Activated T-cell treated with anti-CD3 and anti-CD28 coated beads for 1 hour (primary cell): ENCODE results near the gene HEMGN.

Experiments used
- DNase-seq: peaks from one replicate; pipeline ENCODE4 v3.0.0-alpha.2; 2020; ENCODE audit warnings: low read depth

HEMGN gene

DNA sequence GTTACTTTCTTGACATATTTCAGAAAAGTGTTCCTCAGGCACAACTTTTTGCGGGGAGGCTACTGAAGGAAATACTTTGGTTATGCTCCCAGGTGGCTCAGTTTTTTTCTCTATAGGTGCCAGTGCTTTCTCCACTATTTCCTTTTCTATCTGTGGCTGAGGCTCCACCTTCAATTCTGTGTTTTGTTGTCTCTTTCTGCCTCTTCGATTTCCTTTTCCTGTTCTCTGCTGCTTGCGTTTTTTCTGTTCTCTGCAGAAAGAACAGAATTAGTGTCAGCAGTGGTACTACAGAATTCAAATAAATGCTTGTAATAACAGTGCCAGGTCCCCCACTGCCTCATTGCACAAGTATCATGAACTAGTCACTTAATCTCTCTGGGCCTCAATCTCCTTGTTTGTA, 7.0 kb downstream of the HEMGN start:
- DNase-seq = no peak

DNA sequence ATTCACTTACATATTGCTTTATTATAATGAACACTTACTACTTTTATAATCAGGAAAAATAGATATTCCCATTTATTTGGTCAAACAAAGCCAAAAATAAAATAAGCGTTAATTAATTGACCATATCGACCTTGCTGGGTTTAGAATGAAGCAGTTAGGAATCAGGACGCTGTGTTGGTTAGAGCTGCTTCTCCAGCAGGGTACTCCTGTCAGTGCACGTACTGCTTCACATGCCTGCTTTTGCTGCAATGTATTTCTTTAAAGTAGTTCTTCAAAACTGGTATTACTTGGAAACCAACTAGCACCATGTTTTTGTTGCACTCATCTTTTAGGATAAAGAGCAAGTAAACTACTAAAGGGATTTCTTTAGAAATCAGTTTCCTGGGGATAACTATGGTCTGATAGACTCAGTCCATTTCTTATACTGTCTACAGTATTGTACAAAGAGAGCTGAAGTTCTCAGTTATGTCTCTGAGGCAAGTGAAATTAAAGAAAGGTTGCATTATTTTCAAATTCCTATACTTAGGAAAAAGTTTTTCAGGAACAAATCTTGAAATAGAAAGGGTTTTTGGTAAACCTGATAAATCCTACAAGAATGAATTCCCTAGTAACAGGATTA, 8.9 kb downstream of the HEMGN start:
- no peak for DNase-seq

DNA sequence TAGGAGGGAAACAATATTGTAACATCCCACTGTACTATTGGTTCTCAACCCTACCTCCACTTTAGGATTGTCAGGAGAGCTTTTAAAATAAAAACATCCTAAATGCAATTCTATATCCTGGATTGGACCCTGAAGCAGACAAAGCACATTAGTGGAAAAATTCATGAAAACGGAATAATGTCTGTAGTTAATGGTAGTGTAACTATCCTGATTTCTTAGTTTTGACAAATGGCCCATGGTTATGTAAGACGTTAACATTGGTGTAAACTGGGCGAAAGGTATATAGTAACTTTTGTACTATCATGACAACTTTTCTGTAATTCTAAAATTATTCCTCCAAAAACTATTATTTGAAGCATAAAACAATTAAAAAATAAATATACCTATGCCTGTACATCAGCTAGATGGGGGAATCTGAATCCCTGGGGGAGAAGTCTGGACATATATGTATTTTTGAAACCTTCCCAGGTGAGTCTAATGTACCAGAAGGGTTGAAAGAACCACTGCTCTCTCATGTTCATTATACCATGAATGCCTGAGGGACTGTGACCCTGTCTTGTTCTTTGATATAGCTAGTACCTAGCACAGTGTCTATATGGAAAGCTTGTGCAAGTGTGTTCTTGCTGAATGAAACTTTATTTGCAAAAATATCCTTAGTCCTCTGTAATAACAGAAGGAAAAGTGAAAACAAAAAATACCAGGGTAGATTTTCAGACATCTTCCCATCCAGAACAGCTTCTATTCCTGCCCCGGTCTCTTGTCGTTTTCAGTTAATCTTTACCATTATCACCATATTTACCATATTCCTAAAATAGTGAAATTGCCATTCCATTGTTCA, 12.3 kb downstream of the HEMGN start:
- no peak for DNase-seq

DNA sequence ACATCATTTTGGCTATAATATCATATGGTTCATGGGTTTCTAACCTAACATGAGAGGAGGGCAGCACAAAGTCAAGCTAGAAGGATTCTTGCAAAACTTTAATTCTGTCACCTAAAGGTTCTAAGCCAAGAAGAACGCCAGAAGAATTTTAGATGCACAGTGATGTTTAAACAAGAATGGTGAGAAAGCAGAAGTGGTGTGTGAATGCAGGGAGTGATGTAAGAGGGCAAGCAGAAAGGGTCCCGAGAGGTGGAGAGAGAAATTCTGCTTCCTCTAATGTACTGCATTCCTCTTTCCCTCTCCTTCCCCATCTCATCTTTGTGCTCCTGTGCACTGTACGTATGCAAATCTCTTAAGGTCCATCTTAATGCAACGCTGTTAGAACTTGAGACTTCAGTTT, 13.6 kb downstream of the HEMGN start:
- no peak for DNase-seq

DNA sequence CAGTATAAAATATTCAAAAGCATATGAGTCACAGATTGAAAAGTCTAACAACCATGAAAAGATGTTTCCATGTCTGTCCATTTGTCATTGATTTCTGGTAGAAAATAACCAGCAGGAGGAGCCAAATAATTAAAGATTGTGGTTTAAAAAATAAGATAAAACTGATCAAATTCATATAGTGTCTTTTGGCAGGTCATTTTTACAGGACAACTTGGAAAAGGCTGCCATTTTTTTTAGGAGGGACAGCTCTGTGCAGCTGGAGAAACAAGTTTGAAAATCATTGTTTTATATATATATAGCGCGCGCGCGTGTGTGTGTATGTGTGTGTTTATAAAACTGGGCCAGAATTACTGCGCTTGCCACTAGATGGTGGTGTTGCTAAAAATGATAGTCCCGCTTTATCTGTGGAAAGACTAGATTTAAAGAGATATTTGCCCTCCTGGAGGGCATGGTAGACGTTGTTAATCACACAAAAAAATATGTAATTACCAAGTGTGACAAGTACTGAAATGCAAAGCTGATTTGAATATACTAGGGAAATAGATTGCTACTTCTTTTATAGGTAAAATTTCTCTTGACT, 14.4 kb downstream of the HEMGN start:
- DNase-seq = peak; percentile 68

DNA sequence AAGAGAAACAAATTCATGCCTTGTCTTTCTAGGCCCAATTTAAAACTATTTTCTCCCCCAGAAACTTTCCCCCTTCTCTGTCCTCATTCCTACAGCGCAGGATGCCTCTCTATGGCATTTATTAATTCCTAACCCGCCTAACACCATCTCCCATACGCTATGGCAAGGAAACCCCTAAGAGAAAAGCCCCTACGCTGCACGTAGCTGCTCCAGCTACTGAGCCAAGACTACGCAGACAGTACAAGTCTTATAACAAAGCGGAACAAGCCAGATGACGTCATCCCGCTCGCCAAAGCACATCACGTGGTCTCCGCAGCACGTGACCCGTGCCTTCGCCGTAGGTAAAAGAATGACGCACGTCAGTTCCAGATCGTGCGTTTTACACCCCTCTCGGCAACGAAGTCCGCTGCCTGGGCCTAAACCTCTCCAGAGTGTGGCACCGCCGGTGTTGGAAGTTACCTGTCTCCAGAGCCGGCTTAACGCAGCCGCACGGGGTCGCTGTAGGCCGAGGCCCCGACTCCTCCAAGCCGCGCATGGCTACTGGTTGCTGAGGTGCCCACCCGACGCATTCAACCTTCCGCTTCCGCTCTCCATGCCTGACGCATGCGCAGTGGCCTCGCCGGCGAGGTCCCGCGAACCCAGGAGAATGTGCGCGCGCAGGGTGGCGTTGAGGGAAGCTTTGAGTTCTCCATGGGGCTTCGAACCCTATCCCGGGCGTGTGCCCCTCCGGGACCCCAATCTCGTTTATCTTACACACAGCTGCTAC, 15.8 kb downstream of the HEMGN start, which contains the start of gene TRMO:
Gene TRMO (minus strand): TSS at position 542 of the 766 bp plus-strand sequence. CDS start 7 bp downstream, at position 535.
- DNase-seq = peak; percentile 99

DNA sequence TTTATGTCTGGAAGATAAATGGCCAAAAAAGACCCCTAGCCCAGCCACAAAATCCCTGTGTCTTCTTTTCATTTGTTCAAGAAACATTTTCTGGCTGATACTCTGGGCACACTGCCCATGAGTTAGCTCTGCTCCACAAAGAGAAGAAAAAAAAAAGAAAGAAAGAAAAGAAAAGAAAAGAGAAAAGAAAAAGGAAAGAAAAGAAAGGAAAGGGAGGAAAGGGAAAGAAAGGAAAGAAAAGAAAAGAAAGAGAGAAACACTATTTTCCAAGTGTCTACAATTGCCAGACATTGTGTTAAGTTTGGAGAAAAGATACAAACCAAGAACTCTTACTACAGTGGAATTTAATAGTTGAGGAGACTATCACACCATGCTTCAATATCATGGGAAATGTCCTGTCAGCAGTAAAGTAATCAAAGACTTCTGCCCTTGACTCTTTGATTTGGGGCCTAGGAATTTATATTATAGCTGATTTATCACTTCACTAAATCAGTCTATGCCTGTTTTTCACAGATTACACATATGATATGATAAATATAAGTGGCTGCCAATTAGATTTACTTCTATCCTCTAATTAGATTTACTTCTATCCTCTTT, 18.7 kb downstream of the HEMGN start:
- no peak for DNase-seq

DNA sequence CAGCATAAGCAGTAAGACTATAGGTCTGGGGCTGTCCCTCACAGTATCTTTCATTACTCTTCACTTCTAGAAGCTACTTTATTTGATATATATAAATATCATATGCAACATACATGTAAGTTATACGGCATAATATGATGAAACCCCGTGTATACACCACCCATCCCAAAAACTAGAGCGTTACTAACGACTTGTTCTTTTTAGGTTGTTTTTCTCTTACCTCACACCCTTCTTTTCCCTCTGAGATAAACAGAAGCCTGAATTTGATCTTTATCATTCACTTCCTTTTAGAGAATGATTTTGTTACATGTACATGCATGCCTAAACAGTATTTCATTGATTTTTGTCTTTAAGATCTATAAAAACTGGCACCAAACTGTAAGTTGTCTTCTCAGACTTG, 19.4 kb downstream of the HEMGN start:
- no peak for DNase-seq

DNA sequence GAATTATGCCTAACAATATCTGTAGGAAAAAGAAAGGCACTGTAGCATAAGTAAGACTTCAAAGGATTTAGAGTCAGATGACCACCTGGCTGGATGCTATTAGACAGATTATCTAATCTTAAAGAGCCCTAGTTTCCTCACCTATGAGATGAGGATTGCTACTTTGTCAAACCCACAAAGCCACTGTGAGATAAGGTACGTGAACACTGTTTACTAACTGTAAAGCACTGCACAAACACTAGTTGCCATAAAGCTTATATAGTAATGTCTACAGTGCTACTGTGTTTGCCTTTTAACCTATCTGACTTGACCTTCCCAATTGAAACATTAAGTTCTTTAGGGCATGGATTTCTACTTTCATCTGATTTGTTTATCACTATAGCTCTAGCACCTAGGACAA, 26.0 kb downstream of the HEMGN start:
- no peak for DNase-seq

DNA sequence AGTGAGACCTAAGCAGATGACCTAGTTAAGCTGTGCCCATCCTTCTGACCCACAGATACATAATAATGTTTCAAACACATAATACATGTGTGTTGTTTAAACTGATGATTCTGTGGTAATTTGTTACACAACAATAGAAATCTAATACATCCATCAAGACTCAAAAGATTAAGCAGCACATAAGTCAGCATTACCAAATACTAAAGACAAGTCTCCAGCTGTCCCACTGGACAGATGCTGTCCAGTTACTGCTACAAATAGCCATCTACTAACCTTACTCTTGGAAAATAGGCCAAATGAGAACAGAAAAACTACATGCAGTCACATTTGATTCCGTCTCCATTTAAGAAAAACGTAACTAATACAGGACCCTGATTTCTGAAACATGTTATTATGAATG, 26.4 kb downstream of the HEMGN start:
- DNase-seq = no peak

DNA sequence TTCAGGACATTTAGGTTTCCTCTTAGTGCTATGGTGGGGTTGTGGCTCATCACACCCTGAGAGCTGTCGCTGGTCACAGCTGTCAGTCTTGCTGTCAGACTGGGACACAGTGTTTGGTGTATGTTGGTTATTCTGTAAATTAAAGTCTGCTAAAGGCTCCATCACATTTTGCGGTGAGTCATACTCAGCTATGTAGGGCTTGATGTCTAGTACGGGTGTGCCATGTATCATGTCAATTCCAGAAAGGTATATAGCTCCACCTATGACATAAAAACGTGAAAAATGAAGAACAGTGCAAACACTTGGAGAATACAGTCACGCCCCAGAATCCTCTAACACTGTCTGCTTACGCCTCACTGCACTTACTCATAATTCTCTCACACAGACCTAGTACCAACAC, 27.6 kb downstream of the HEMGN start:
- DNase-seq = no peak

DNA sequence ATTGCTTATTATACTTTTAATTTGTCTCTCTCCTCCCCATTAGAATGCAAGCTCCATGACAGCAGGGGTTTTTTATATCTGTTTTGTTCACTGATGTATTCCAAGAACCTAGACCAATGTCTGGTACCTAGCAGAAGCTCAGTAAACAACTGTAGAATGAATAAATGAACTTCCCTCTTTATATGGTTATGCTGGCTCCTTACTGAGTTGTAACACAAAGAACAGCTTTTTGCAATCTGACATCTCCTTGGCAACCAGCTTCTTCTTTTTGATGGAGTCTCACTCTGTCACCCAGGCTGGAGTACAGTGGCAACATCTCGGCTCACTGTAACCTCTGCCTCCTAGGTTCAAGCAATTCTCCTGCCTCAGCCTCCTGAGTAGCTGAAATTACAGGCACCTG, 29.3 kb downstream of the HEMGN start:
- DNase-seq = no peak

DNA sequence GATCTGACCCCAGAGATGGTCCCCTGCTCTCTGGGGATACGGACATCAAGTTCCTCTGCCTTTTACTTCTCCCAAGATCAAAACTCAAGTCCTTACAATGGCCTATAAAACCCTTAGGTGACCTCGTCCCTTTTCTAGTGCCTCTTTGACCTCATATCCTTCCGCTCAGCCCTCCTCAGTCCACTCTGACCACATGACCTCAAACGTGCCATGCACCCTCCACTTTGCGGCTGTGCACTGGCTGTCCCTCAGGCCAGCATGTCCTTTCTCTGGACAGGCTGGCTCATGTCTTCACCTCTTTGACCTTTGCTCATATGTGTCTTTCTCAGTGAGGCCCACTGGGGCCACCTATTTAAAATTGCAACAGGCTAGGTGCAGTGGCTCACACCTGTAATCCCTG, 30.3 kb downstream of the HEMGN start:
- no peak for DNase-seq

DNA sequence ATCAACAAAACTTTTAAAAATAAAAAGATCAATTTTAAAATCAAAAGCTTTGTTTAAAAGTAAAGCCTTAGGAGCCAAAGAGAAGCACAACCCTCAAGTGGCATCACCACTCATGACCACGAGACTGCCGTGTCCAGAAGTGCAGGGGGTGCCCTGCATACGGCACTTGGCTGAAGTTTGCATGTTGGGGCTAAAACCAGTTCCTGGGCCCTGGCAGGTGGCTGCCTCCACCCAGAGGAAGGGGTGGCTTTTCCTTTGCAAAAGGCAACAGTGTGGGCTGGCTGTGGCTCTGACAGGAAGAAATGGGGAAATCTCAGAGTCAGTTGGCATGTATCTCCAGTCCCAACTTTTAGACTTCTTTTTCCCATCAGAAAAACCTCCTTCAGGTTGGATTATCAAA, 30.9 kb downstream of the HEMGN start:
- DNase-seq = no peak

DNA sequence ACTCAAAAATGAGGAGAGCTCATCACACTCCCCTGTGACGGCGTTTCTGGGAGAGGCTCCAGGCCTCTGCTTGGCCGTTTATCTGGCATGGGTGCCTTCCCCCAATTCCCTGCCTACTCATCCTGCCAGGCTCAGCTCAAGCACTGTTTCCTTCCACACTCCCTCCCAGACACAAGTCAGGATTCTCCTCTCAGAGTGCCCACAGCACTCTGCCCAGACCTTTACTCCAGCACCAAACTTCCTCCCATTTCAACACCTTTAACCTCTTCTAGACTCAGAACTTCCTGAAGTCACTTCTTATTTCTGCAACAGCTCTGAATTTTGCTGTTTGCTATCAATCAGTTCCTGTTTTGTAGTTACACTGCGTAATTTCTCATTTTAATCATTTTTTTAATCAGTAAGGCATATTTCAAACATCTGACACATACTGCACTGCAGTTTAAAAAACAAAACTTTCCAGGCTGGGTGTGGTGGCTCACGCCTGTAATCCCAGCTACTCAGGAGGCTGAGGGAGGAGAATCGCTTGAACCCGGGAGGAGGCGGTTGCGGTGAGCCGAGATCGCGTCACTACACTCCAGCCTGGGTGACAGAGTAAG, 31.6 kb downstream of the HEMGN start:
- DNase-seq = no peak

DNA sequence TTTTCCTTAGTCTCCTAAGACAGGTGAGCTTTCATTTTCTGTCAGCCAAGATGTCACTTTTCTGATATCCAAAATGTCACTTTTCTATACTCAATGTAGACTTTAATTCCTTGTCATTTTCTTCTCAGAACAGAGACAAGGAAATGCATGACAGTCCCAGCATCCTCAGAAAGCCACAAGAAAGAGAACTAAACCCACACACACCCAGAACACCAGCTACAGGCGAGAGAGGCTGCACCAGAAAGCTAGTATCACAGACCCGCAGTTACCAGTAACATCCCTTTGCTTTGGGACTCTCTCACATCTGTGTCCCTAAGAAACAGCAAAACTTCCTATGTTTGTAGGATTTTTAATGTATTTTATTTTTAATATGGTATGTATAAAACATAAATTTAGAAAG, 32.7 kb downstream of the HEMGN start:
- no peak for DNase-seq

DNA sequence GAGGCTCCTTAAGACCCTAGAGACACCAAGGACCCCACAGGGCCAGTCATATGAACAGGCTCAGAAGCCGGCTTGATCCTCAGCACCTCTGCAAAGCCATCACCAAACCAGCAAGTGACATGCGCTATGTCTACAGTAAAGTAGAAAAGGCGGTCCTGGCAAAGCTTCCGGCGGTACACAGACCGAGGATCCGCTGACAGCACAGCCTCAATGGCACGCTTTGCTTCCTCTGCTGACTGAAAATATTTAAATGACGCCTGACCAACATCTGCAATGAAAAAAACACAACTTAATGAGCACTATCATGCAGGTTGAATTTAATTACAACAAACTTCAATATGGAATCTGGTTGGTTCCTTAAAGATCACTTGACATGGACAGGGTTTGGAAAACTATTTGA, 33.2 kb downstream of the HEMGN start:
- peak; percentile 24 for DNase-seq

DNA sequence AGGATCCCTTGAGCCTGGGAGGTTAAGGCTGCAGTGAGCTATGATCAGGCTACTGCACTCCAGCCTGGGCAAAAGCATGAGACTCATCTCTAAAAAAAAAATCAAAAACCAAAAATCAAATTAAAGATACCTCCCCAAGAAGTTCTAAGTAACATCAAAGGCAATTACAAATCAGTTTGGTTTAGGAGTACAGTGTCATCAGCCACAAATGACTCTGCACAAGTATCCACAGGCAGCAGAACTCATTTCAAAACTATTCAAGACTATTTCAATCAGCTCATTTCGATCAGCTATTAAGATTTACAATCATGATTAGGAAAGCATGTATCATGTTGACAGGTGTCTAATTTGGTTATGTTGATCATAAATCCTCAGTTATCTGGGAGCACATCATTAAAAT, 34.8 kb downstream of the HEMGN start:
- DNase-seq = no peak

DNA sequence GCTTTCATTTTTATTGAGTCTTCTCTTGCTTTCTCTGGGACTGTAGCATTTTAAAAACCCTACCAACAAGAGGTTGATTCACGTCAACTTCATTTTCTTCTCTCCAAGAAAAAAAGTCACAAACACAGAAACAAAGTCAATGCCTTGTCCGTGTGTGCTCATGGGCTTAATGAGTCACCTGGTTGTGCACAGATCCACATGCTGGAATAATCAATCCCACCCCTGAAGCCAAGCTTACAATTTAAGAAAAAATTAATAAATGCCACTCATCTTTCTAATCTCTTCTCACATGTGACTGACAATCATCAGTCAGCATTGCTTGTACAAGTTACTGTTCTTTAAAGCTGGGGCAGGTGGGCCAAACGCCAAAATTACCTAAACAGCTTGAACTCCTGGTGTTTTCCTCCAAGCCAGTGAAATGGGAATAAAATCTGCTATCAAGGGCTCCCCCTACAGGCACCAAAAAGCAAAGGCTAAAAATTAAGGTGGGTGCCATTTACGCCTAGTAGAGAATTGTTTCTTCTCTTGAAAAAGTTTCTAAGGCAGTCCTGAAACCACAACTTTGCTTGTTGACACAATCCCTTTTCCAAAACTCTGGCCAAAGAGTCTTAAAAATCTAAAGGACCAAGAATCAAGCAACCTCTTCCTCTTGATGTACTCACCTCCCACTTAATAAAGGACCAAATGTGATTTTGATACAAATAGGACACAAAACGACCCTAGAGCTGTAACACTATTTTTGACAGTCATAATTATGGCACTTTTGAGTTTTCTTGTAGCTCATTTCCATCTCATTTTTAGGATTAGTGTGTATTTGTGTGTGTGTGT, 37.0 kb downstream of the HEMGN start:
- no peak for DNase-seq

DNA sequence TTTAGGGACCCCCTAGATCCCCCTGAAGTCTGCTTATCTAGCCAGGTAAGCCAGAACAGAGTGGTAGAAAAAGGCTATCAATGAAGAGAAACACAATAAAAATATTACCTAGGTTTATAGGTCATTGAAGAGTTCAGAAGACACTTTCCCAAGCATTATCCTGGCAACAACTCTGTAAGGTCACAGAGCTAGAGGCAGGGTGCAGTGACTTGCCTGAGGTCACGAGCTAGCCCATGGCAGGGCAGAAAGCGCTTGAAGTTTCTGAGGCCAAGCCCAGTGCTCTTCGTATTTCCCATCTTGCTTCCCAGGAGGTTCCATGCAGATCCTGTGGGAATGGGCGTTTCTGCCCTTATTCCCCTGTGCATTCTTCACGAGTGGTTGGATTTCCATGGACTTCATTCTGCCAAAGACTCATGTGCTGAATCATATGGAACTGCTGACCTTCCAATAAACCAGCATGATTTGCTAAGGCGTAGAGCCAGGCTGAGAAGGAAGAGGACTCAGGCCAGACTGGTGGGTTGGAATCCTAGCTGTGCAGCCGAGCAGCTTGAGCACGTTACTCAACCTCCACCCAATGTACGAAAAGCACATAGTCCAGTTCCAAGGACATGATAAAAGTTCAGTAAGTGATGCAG, 37.8 kb downstream of the HEMGN start:
- no peak for DNase-seq
